ENCODE measurements around the gene MOGAT3.

DNA sequence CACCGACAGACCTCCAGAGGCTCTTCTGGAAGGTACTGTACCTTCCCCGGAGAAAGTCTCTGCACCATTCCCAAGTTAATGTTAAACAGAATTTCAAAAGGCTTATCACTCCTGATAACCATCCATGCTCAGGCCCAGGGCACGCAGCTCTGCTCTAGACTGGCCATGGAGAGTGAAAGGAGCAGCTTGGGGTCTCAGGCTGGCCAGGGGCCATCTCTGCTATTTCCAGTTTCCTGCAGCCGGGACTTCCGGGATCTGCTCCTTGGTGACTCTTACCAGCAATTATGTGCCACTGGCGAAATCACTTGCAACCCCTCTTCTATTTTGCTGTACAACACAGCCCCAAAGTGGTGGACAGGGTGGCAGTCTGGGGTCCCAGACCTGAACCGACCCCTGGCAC lies 30.8 kb upstream of the MOGAT3 start:
- TF ChIP-seq, protein P1, sequence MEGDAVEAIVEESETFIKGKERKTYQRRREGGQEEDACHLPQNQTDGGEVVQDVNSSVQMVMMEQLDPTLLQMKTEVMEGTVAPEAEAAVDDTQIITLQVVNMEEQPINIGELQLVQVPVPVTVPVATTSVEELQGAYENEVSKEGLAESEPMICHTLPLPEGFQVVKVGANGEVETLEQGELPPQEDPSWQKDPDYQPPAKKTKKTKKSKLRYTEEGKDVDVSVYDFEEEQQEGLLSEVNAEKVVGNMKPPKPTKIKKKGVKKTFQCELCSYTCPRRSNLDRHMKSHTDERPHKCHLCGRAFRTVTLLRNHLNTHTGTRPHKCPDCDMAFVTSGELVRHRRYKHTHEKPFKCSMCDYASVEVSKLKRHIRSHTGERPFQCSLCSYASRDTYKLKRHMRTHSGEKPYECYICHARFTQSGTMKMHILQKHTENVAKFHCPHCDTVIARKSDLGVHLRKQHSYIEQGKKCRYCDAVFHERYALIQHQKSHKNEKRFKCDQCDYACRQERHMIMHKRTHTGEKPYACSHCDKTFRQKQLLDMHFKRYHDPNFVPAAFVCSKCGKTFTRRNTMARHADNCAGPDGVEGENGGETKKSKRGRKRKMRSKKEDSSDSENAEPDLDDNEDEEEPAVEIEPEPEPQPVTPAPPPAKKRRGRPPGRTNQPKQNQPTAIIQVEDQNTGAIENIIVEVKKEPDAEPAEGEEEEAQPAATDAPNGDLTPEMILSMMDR (IDR thresholded peaks at IDR 0.05): no peak
- TF ChIP-seq POLR2A (IDR thresholded peaks at IDR 0.05): no peak

Measured in uterus (tissue), 2 donors.